Activated T-helper 9 cell treated with anti-CD3 and anti-CD28 coated beads, Interleukin-2, amount 50 U/mL, for 16 hours (primary cell): Measurements from ENCODE around the gene KLHL40.

Experiments
- DNase-seq: peaks from one replicate; pipeline ENCODE4 v3.0.0-alpha.2; 2020; ENCODE audit warnings: low read depth

KLHL40 gene

DNA sequence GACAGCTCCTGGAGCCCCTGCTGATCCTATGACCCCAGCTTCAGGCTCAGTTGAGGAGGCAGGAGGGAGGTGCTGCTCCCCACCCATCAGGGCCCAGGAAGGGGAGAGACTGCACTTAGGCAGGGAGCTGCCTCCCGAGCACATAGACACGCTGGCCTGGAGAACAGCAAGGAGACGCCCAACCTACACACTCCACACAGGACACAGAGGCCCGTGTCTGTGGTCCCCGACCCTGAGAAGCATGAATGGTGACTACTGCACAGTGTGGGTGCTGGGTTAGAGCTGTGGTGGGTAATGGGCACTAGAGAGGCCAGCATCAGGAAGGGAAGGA lies 18.3 kb downstream of the KLHL40 start:
- DNase-seq = no peak

DNA sequence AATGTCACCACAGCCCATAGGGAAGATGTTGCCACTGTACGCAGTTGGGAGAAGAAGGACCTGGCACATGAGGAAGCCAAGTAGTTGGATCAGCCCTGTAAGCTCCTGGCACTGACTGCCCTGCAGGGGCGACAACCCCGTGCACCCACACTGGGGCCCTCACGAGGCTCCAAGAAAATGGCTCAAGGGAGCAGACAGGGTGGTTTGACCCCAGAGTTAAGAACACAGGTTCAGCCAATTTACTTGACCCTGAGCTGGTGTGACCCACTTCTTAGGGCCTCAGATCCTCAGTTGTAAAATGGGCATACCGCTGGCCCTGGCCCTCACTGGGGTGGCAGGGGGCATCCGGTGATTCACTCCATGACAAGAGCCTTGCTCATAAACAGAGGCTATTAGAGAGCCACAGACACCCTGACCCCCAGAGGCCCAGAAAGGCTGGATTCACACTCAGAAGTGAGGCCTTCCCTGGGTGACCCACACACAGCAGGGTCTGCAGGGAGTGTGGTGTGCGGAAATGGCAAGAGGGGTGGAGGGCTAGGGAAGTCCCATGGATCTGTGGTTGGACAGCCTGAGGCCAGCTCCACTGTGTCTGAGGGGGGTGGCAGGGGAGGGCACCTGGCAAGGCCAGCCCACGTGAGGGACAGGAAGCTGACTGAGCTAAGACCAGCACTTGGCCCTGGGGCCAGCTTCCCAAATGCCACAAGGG lies 19.0 kb downstream of the KLHL40 start:
- DNase-seq = no peak

DNA sequence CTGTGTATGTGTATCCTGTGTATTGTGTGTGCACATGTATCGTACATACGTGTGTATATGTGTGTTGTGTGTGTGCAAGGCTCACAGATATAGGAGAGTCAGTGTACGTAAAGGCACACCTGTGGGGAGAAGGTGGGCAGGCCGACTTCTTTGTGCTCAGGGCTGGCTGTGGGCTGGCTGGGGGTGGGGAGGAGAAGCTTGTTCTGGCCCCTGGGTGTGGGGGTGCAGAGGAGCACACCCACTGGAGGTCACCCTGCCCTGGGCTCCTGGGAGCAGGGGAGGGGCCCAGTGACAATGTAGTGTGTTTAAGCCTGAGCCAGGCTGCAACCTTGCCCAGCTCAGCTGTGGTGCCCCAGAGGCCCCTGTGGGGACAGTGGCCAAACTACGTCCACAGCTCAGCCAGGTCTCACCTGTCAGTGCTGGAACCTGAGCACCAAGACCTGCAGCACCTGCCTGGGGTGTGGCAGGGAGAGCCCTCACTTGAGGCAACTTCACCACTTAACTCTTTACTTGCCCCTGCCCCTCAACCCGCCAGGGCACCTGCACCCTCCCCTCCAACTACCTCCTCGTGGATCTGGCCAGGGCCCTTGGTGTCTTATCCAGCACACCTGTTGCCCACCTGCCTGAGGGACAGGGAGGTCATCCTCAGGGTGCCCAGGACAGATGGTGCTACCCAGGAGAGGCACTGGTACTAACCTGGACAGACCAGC lies 19.9 kb downstream of the KLHL40 start:
- DNase-seq = no peak

DNA sequence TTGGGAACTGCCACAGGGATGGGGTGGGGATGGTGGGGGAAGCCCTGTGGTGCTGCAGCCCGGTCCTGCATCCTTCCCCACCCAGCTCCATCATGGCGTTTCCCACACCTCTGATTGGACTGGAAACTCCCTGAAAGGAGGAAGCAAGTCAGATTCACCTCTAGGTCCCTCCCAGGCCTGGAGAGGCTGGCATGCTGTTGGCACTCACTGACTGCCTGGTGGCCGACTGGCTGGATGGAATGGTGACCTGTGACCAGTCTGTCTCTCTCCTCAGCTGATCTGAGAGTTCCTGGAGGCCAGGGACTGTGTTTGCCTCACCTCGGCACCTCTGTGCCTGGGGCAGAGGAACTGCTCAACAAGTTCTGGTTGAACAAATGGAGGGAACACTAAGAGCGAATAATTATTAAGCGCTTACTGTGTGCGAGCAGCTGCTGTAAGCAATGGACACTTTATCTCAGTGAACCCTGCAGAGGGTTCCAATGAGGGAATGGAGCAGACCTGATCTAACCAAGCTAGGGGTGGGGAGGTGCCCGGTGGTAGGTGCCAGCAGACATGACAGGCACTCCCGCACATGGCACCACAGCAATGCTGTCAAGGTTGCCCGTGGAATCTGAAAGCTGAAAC lies 20.7 kb downstream of the KLHL40 start:
- no peak for DNase-seq

DNA sequence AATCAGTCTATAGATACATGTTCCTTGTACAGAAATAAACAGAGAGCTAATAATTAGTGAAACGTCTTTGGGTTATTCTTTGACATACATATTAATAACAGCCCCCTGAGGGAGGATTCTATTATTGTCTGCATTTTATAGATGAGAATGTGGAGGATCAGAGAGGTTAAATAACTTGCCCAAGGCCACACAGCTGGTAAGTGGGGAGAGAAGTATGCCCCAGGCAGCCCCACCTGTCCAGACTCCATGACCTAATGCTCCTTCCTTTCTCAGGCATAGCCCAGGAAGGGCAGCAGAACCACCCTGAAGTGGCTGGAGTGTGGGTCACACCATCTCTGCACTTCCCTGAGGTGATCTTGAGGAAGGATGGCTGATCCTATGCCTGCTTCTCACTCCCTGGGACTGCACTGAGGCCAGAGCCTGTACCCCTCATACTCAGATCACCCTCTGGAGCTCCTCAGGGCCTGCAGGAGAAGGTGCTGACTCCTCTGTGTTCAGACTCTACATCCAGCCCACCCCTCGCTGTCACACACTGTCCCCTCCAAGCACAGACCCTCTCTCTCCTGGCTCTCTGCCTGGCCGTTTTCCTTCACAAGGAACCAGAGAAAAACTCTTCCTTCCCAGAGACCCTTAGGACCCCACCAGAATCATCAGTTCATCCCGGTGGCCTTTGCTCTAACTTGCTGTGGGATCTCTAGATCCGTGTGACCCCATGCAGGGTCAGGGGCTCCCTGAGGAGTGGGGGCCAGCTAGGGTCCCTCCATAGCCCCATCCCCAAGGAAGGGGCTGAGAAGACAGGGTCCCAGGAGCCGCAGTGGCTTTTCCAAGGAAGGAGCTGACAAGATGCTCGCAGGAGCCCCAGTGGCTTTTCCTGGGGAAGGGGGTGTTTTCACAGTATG lies 21.6 kb downstream of the KLHL40 start:
- no peak for DNase-seq

DNA sequence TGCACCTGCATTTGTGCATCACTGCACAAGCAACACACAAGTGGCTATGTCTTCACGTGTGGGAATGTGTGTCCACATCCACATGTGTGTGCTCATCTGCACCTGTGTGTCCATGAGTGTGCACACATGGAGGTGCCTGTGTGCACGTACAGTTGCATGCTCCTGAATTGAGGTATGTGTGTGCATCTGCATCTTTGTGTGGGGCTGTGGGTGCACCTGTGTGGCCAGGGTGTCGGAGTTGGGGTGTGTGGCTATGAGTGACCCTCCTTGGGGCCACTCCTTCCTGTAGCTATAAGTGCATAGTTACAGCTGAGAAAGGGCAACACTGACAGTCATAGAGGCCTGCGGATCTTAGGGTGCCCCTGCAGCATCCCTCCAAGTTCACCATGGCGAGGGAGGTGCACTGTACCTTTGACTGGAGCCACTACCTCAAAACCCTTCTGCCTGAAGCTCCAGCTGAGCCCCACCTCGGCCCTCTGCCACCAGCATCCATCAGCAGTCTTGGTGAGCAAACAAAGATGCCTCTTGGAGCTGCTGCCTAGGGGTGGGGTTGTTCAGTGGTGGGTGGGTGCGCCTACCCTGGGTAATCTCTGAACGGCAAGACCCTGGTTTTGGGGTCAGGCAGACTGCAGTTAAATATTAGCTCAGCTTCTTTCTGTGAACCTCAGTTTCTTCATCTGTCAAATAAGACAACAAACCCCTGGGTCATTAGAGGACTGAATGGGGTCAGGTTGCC lies 22.5 kb downstream of the KLHL40 start:
- DNase-seq = no peak

DNA sequence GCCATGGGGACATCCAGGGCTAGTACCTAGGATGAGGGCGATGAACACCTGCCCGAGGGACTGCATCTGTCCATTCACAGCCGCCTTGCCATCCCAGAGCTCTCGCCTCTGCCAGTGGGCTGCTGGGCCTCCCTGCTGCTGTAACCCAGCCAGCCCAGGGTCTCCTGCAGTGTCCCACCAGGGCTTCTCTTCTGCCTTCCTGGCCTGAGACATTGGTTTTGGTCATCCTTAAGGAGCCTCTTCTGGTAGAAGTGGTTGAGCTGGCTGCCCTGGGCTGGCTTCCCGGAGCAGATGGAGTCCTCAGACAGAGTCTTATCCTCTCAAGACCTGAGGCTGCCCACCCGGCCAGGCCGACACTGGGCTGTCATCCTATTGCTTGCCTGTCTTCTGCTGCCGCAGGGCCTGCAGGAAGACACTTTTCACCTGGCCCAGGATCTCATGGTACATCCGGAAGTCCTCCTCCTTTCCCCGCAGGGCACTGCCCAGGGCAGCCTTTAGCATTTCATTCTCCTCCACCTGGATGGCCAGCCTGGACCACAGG lies 23.3 kb downstream of the KLHL40 start:
- DNase-seq = no peak

DNA sequence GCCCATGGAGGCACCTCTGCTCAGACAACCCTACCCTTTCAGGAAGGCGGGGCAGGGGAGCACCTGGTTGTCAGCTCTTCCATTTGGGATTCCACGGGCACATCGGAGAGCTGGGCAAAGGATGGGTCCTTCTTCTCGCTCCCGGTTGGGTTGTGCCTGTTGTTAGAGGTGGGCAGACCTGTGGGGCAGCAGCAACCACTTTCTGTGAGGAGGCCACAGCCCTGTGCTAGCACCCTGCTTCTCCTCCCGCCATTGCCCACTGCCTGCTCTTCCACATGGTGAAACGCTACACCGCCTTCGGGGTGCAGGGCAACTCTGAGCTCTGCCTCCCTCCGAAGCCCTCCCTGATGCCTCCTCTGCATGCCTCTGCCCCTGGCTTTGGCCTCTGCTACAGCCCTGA lies 24.3 kb downstream of the KLHL40 start:
- no peak for DNase-seq

DNA sequence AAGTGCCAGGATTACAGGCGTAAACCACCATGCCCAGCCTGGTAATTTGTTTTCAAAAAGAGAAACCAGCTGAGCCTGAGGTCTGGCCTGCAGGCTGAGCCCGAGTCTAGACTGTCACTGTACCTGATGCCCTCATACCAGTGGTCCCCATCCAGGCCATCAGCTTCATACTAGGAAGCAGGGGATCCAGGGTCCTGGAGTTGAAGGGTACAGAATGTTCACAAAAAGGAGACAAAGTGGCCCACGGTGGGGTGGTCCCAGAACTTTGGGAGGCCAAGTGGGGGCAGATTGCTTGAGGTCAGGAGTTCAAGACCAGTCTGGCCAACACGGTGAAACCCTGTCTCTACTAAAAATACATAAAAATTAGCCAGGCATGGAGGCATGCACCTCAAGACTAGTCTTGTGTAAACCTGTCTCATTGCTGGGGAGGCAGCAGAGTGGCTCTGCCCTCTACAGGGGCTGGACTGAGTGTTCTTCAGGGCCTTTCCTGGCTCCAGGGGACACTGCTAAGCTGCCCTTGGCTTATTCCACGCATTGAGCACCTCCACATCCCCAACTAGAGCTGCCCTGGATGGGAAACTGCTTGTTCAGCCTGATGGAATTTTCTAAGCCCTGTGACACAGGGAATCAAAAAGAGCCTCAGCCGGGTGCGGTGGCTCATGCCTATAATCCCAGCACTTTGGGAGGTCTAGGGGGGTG lies 25.1 kb downstream of the KLHL40 start:
- DNase-seq = no peak

DNA sequence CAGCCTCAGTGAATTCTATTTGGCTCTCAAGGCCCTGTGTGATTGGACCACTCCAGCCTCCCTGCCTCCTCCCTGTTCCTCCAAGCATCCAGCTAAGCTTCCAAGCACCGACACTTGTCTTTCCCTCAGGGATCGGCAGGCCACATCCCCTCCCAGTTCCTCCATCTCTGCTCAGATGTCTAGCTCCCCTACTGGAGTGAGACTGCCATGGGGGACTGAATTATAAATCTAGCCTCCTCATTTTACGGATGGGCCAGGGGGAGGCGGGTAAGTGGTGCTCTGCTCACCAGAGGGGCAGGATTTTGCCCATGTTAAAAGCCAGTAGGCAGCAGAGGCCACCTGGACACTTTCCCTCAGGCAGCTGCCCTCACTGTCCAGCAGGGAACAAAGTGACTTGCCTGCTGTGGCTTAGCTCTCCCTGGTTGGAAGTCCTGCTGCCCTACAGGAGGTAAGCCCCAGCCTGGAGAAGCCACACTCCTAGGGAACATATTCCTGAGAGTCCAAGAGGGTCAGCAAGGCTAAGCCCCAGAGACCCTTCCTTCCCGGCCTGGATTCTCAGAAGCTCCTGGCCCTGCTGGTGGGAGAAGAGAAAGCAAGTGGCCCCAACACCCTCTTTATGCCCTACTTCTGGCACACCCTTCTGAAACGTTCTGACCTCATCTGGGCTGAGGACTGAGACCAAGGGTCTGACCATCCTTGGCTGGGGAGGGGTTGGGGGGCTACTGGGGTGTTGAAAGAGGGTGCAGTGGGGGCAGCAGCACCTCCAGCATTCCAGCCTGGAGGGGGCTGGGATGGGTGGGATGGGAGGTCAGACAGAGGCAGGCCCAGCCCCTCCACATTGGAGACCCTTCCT lies 26.4 kb downstream of the KLHL40 start:
- no peak for DNase-seq

DNA sequence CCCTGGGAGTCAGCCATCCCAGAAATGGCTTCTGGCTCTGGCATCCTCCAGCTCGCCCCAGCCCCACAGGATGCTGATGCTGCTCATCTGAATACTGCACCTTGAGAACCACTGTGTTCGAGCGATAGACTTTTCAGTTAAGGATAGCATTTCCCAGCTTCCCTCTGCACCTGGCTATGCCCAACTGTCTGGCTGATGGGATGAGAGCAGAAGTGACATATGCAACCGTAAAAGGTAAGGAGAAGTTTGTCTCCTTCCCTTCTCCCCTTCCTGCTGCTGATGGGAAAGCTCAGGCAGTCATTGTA lies 27.0 kb downstream of the KLHL40 start:
- DNase-seq = no peak

DNA sequence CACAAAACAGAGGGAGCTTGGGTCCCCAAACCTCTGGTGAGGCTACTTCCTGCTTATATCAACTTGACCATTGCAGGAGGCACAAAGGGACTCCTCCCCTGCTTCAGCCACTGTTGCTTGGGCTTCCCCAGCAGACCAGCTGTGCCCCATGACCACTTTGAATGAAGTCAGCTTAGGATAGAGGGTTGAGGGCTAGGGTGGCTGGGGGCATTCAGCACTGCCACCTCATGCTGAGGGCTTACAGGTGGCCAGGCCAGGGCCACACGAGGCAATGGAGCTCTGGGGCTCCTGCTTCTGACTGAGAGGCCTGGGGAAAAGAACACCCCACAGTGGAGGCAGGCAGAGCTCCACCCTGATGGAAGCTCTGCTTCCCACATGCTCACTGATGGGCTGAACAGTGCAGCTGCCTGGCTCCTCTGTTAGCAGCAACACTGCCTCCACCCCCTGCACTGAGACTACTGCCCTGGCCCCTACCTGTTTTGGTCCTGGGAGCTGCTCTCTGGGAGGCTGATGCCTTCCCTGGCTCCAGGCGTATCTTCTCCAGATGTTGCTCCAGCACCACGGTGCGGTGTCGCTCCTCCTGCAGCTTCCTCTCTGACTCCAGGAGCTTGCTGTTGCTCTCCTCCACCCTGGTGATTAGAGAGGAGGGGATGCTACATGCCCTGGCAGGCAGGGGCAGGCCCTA lies 27.5 kb downstream of the KLHL40 start:
- no peak for DNase-seq

DNA sequence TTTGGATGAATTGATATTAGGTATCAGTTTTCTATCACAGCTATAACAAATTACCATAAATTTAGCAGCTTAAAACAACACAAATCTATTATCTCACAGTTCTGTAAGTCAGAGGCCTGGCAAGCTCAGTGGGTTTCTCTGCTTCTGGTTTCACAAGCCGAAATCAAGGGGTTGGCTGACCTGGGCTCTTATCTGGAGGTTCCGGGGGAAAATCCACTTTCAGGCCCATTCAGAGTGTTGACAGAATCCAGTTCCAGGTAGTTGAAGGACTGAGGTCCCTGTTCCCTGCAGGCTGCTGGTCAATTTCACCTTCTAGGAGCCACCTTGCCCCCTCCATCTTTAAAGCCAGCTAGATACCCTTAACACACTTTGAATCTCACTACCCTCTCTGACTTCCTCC lies 28.4 kb downstream of the KLHL40 start:
- DNase-seq = no peak

DNA sequence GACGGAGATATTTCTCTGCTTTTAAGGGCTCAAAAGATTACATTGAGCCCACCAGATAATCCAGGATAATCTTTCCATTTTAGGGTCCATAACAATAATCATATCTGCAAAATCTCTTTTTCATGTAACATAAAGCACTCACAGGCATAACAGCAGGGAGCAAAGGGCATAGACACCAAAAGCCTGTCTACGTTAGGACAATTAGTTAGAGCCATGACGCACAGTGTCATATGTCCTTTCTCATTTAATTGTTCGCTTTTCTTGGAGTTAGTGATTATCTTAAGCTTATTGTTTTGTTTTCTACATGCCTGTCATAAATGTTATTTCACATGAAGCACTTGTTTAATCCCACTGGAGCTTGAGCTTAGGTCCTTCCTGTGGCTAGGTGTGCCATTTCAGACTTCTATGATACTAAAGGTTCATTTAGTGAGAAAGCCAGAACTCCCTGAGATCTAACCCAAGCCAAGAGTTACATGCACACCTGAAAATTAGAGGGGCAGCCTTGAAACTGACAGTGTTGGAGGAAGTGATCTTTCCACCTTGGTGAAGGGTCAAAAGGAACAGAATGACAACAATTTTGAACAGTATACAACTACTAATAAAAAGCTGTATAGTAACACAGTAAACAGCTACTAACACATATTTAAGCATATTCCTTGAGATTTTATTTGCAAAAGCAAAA lies 29.0 kb downstream of the KLHL40 start:
- no peak for DNase-seq

DNA sequence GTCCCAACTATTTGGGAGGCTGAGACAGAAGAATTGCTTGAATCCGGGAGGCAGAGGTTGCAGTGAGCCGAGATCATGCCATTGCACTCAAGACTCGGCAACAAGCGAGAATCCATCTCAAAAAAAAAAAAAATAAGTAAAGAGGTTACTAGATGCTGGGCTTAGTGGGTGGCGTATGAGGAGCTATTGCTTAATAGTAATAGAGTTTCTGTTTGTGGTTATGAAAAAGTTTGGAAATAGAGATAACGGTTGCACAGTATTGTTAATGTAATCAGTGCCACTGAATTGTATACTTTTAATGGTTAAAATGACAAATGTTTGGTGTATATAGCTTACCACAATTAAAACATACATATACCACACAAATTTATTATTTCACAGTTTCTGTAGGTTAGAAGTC lies 32.0 kb downstream of the KLHL40 start:
- no peak for DNase-seq

DNA sequence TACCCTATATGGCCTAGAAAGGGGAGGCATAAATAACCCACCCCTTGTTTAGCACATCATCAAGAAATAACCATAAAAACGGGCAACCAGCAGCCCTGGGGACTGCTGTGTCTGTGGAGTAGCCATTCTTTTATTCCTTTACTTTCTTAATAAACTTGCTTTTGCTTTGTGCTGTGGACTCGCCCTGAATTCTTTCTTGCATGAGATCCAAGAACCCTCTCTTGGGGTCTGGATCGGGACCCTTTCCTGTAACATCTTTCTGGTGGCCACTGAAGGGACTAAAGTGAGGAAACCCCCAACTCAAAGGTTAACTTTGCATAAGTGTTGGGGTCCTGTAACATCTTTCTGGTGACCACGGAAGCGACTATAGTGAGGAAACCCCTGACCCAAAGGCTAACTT lies 33.0 kb downstream of the KLHL40 start:
- DNase-seq = no peak

DNA sequence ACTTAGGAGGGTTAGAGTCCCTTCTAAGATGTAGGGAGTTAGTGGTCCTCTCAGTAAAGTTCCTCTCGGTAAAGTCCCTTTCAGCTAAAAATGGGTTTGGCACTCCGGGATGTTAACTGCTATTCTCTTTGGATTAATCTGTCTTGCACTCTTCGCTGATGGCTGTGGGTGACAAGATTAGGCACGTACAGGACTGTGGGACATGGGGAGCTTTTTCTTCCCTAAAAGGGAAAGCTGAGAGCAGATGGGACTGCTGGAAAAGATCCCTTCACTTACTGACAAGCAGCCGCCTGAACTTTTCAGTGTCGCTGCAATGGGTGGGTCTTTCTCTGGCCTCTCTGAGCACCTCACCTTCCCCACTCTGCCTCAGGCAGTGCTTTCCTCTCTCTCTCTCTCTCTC lies 33.7 kb downstream of the KLHL40 start:
- DNase-seq = no peak

DNA sequence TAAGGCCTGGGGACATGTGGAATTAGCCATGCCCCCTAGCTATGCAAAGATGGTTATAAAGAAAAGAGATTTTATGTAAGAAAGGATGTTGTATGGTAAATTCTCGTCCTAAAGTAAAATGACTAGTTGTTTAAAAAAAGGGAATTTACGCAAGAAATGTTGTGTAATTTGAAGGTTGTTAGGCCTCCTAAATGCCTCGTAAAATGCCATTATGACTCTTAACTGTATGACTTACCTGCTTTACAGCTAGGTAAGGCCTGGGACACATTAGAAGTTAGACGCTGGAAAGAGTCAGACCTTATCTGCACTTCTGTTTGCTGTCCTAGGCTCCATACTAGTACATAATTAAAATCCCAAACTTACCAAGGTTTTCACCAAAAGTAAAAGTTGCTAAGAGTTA lies 34.8 kb downstream of the KLHL40 start:
- no peak for DNase-seq

DNA sequence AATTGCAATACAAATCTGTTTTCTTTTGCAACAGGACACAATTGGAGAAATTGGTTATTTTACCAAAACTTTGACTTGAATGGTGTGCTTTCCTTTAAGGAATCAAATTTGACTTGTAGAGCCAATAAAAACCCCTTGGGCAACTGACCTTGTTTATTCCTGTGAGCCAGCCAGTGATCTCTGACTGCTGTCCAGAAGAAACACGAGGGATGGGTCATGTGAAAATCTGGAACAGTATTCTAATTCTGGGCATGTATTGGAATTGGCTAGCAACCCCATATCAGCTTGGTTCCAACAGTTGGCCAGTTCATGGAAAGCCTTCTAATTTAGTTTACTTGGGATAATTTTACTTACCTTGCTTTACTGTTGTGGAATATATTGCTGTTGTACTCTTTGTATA lies 36.4 kb downstream of the KLHL40 start:
- DNase-seq = no peak
